DMS53 treated with DMSO at 0.1 percent for 48 hours (cell line): Measurements from ENCODE around the gene HLA-DMB.

Experiments used
- DNase-seq: peaks from one replicate; lab custom pipeline; 2025; ENCODE audit not compliant: unreplicated experiment; lab: John Stamatoyannopoulos, UW

HLA-DMB gene

GRCh38 chr6:32971581-32972352, 30.9 kb upstream of the HLA-DMB start:
- DNase-seq: peak; percentile 98

DNA sequence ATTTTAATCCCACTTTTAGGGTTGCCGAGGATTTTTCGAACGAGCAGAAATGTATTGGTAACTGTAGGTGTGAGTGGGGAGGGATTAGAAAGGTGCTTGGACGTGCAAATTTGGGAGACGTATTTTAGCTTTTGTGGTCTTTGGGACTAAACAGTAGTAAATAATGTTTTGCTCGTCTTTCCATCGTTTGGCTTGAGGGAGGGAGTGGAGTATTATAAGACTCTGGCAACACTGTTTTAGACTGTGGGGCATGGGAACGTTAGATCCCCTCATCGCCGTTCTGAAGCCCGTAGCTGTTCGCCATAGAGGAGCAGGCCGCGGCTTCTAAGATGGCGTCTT, 30.4 kb upstream of the HLA-DMB start:
- no peak for DNase-seq

GRCh38 chr6:32970413-32971241, 29.8 kb upstream of the HLA-DMB start:
- DNase-seq: peak; percentile 77

GRCh38 chr6:32969685-32970412, 29.0 kb upstream of the HLA-DMB start:
- DNase-seq: peak; percentile 82

DNA sequence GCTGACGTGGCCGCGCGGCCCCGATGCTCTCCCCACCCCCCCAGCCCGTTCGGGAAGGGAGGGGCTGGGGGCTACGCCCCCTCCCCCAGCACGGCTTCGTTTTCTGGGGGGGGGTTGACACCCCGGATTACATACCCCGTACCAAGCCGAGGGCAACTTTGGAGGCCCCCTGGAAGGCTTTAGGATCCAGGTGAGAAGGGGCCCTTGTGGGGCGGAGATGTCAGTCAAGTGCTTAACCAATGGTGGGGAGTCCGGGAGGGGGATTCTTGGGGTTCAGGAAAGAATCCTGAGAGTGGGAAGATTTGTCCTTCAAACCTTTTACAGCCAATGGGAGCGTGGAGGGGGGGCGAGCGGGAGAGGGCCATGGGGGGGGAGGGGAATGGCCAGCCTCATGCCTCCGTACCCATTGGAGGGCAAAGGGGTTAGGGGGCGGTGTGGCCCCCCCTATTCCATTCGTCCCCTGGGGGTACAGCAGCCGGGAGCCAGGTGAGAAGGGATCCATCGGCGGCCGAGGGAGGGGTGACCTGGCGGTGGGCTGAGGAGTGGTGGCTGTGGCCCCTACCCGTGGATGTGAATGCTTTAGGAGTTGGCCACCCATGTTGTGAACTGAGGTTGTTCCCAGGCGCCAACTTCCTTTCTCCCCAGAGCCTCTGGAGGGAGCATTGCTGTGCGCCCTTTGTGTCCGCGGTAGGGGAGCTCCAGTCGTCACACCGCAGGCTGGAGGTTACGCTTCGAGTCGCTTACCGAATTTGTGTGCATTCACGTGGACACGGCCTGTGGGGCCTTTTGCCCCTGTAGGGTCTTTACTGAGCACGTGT, 28.2 kb upstream of the HLA-DMB start:
- peak; percentile 61 for DNase-seq

DNA sequence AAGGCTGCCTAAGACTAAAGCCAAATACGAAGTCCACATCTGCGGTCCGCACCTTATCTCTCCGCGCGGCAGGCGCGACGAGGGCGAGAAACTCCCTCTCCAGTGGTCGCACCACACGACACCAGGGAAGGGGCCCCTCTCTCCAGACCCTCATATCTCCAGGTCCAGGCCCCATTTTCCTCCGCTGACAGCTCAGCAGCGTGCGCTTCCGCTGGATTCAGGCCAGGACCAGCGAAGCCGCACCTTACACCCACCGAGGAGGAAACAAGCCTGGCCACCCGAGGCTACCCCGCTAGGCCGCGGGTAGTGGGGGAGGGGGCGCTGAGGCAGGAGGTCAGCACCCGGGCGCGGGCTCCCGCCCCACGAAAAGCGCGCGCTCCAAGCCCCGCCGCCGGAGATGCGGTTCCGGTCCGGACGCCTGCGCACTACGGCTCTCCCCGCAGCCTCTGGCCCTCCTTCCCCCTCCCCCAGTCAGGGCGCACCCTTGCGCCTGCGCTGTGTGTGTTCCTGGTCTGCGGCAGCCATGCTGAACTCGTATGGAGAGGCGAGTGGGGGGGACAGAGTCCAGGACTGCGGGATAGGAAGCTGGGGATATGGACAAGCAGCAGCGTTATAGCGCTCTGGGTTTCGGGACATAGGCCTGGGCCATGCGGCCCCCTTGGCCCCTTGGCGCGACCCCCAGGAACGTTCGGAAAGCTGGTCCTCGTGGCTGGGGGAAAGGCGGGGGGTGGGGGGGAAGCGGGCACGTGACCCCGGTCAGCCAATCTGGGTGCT, 27.5 kb upstream of the HLA-DMB start, which contains the start of gene BRD2:
Gene BRD2, plus strand, starts transcription at position 502 of the 774 bp plus-strand sequence. CDS start 4,305 bp downstream, outside the sequence.
- DNase-seq: peak; percentile 89

DNA sequence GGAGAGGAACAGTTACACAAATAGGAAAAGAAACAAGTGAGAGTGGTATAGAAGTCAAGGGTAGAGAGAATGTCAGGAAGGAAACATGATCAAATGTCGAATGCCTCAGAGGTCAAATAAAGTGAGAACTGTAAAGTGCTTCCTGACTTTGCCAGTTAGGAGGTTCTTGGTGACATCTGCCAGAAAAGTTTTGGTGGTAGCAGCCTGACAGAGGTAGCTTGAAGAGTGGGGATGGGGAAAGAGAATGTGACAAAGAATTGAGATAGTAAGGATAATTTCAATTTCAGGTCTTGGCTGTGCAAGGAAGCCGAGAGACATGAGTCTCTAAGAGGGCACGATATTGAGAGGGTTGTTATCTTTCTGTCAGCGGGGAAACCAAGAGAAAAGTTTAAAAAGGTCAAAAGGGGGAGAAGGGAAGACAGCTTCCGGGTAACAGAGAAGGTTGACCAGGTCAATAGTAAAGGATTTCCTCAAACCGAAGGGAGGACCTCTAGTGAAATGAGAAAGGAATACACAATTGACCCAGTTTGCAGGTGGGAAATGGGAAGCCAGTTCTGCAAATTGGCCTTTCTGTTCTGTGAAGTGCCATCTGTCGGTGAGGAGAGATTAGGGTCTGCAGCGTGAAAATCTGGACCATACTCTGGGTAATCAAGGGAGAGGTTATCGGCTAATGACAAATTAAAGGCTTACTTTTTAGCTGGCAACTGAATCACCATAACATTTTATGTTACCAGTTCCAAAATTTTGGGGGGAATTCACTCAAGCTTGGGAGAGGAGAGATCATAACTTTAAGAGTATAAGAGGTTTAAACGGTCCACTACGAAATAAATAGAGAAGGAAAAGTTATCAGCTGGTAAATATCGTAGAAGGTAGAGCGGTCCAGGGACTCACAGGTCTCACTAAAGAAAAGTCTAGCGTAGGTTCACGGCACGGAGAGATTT, 26.6 kb upstream of the HLA-DMB start:
- peak; percentile 66 for DNase-seq

- no peak for DNase-seq
Measured at GRCh38 chr6:32964776-32965175, 23.9 kb upstream of the HLA-DMB start.

- no peak for DNase-seq
Measured at GRCh38 chr6:32963866-32964265, 23.0 kb upstream of the HLA-DMB start.

DNA sequence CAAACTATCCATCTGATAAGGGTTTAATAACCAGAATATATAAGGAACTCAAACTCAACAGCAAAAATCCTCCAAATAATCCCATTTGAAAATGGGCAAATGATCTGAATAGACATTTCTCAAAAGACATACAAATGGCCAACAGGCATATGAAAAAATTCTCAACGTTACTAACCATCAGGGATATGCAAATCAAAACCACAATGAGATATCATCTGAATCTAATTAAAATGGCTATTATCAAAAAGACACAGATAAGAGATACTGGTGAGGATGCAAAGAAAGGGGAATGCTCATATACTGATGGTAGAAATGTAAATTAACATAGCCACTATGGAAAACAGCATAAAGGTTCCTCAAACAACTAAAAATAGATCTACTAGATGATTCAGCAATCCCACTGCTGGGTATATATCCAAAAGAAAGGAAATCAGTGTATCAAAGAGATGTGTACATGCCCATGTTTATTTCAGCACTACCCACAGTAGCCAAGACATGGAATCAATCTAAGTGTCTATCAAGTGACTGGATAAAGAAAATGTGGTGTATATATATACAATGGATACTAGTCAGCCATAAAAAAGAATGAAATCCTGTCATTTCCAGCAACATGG, 21.5 kb upstream of the HLA-DMB start:
- DNase-seq: no peak

DNA sequence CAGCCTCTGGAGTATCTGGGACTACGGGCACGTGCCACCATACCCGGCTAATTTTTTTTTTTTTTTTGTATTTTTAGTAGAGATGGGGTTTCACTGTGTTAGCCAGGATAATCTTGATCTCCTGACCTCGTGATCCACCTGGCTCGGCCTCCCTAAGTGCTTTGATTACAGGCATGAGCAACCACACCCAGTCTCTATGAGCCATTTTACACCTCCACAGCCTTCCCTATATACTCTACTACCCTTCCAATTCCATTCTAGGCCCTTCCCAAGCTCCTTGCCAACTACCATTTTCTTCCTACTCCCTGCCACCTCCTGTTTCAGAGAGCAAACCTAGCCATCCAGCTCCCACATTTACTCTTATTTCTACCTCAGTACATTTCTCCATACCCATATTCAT, 19.7 kb upstream of the HLA-DMB start:
- no peak for DNase-seq

- no peak for DNase-seq
Measured at GRCh38 chr6:32956176-32956575, 15.3 kb upstream of the HLA-DMB start.

DNA sequence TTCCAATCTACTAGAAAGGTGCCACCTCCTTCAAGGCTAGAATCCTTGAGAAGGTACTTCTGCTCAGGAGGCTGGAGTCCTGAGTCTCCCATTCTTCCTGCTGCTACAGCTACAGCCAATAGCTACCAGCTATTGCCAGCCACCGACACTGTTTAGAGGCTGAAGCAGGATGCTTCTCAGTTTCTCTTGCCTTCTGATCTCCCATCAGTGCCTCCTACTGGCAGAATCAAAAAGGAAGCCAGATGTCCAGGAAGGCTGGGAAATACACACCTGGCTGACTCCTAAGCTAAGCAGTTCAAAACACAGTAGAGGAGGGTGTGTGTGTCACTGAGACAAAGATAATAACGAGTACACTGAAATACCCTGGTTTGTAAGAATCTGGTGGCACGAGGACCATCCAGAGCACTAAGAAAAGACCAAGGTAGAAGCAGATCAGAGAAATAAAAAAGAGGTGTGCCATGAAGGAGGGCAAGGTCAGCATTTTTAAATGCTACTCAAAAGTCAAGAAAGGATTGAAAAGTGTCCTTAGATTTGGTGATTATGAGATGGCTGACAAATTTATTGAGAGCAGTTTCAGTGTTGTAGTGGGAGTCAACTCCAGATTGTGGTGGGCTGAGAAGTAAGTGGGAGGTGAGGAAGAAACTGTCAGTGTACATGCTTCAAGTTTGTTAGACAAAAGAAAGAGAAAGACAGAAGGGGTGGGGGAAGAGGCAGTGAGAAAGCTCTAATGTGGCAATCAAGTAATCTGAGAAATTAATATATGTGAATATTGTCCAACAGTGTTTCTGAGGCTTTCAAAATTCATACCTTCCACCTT, 14.4 kb upstream of the HLA-DMB start:
- peak; percentile 56 for DNase-seq

- DNase-seq: no peak
Measured at GRCh38 chr6:32954267-32954666, 13.4 kb upstream of the HLA-DMB start.

- no peak for DNase-seq
Measured at GRCh38 chr6:32953775-32954174, 12.9 kb upstream of the HLA-DMB start.

DNA sequence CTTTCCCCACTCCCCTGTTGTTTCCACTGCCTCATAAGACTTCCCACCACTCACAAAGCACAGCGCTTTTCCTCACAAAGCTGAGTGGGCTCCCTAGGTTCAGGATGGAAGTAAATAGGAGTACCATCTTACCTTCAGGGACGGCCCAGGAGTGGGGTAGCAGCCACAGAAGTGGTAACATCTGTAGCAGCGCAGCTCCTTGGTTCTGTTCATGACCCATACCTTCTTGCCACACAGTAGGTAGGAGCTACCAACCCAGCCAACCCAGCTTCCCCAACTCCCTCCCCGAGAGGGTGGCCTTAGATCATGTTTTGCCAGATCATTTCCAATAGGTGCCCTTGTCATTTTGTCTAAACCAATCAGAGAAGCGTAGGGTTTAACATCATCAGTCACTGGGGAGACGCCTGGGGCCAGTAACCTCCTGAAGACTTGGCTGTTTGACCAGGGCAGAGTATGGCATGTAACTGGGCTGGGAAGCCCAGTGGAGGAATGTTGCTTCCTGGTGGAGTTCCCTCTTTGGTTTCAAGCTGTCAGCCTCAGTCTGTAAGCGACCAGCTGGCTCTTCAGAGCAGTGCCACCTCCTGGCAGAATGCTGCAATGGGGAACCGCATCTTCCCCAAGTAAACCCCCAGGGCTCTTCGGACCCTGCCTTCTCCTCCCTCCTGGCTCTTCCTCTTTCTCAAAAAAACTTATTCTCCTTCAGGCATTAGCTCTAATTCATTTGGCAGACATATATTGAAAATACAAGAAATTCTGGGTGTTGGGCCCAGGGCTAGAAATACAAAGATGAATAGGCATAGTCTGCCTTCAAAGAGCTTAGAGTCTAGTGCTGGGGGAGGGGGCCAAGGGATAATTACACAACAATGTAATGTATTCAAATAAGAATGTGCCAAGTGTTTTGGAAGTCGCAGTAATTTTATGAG, 12.2 kb upstream of the HLA-DMB start, which contains the start of gene HLA-DMA:
Gene HLA-DMA, minus strand, starts transcription at position 281 of the 923 bp plus-strand sequence. Its CDS starts 61 bp downstream, at position 220.
- DNase-seq: peak; percentile 62
